ENCODE results near the gene ZDHHC20.

The ZDHHC20 gene

DNA sequence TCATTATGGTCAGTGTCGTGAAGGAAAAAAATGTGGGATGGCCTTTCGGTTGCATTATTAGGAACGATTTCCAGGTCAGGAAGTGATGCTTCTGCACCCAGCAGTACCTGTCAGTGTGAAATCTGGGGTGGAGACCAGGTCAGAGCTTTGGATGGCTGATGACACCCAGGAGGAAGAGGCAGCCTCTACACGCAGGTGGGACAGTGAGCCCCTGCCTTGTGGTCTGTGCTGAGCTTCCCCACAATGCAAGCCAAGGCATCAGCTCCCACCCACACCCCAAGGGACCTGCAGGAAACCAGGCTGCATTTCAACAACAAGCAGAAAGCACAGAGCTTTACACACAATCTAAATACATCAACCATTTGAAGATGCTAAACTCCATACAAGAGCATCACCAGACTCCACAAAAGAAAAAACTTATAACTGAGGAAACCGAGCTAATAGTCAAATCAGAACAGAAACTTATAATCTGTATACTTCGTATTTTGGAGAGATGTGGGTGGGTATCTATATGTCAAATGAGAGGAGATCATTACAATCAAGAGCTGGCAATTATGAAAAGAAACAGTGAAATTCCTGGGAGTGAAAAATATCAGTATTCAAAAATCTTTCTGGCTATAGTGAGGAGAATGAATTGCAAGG, 130.1 kb downstream of the ZDHHC20 start:
- TF ChIP-seq ZFX (IDR thresholded peaks at IDR 0.05; ENCODE audit: borderline replicate concordance): no peak
- H3K27ac ChIP-seq: no peak overlapping the region

DNA sequence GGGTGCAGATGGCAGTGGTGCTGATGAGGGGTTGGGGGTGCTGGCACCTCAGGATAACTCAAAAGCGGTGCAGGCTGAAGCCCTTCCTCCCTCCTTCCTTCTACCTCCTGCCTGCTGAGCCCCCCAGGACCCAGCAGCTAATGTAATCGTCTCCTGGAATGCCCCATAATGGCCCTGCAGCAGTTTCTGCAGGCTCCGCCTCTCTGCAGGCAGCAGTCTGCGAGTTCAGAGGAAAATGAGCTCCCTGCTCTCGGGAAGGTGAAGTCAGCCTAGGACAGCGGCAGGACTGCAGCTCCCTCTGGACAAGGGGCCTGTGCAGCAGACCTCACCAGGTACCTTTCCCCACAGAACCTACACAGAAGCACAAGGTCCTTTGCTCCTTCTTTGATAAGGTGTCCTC, 130.9 kb downstream of the ZDHHC20 start:
- H3K27ac ChIP-seq: no peak overlapping the region
- TF ChIP-seq ZFX (IDR thresholded peaks at IDR 0.05; ENCODE audit: borderline replicate concordance): no peak
- TF ChIP-seq, protein P1, sequence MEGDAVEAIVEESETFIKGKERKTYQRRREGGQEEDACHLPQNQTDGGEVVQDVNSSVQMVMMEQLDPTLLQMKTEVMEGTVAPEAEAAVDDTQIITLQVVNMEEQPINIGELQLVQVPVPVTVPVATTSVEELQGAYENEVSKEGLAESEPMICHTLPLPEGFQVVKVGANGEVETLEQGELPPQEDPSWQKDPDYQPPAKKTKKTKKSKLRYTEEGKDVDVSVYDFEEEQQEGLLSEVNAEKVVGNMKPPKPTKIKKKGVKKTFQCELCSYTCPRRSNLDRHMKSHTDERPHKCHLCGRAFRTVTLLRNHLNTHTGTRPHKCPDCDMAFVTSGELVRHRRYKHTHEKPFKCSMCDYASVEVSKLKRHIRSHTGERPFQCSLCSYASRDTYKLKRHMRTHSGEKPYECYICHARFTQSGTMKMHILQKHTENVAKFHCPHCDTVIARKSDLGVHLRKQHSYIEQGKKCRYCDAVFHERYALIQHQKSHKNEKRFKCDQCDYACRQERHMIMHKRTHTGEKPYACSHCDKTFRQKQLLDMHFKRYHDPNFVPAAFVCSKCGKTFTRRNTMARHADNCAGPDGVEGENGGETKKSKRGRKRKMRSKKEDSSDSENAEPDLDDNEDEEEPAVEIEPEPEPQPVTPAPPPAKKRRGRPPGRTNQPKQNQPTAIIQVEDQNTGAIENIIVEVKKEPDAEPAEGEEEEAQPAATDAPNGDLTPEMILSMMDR (IDR thresholded peaks at IDR 0.05): no peak

DNA sequence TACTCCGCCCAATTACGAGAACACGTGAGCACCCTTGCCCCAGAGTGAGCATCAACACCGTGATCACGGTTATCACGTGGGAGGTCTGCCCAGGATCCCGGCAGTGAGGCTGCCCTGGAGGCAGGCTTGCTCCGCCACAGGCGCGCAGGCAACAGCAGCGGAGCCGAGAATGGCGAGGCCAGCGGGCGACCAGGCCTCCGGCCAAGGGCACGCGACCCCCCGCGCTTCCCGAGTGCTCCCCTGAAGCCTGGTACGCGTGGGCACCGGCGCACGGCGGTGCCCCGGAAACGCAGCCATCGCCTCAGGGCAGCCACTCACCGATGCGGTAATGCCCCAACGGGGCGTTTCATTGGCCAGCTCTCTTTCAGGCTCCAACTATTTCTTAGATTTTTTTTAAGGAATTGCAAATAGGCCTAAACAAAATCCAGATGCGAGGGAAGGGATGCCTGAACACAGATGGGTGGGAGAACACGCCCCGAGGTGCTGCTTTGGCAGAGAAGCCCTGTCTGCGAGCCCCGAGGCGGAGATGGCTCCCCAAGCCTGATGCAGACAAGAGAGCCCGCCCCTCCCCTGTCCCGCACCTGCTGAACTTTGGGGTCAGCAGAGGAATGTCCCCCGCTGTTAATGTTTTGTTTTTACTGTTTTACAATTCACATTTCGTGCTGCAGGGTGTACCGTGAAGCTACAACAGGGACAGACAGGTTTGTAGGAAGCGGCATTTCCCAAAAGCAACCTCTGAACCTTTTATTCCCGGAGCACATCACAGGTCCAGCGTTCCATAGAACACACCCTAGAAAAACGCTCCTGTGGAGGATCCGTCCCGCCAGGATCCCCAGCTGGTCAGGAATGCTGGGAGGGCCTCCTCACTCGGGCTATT, 132.7 kb downstream of the ZDHHC20 start:
- TF ChIP-seq, protein P1 (IDR thresholded peaks at IDR 0.05): no peak
- no peak for TF ChIP-seq ZFX (IDR thresholded peaks at IDR 0.05; ENCODE audit: borderline replicate concordance)

GRCh38 chr13:21324803-21325202, 134.3 kb downstream of the ZDHHC20 start:
- no peak overlapping the region for H3K27ac ChIP-seq
- TF ChIP-seq ZFX (IDR thresholded peaks at IDR 0.05; ENCODE audit: borderline replicate concordance): no peak
- TF ChIP-seq, protein P1 (IDR thresholded peaks at IDR 0.05): no peak

More for the DNA sequence above, 132.7 kb downstream of the ZDHHC20 start:
- H3K27ac ChIP-seq: no peak overlapping the region

DNA sequence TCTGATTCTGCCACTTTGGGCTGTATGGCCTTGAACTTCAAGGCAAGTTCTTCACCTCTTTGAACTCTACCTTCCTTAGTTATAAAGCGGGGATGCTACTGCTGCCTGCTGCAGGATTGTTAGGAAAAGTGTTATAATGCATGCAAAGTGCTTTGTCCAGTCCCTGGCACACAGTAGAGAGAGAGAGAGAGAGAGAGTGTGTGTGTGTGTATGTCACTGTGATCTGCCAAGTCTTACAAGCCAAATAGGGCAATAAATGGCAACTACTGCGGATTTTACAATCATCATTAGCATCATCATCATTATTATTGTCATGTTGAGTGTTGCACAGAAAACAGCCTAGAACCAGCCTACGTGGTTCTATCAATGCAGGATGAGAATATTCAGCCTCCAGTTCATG, 136.1 kb downstream of the ZDHHC20 start:
- no peak overlapping the region for H3K27ac ChIP-seq
- TF ChIP-seq ZFX (IDR thresholded peaks at IDR 0.05; ENCODE audit: borderline replicate concordance): no peak
- TF ChIP-seq, protein P1 (IDR thresholded peaks at IDR 0.05): no peak

Data from 22Rv1 (cell line).